Activated CD4-positive, alpha-beta T cell treated with anti-CD3 and anti-CD28 coated beads for 4 hours (primary cell): Measurements from ENCODE around the gene SLC6A18.
"Not testable (repeated sequence)": the region's sequence is repeated elsewhere in the genome, so short reads cannot be mapped to it uniquely, and the experiment has no call there.

ENCODE experiments used
- DNase-seq, 2 donors: peaks; one replicate each; pipeline ENCODE4 v3.0.0-alpha.2; 2020

SLC6A18 gene

GRCh38 chr5:1257841-1258240 is 32.7 kb downstream of the SLC6A18 start:
- no peak for DNase-seq

- no peak for DNase-seq
Measured at GRCh38 chr5:1259806-1260480, 34.8 kb downstream of the SLC6A18 start.

DNA sequence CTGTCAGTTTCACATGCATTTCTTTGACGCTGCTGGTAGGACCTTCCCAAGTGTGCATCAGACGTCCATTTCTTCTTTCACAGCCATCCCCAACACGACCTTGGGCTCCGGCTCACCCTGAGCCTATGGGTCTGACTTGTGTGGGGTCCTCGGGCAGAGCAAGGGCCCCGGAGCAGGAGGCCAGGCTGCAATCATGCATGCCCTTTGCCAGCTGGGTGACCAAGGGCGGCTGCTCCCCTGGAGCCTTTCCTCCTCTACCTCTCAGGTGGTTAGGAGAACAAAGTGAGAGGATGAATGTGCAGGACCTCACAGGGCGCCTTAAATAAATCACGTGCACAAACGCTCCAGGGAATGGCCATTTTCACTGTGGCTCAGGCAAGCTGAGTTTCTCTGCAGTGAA is 36.5 kb downstream of the SLC6A18 start:
- no peak for DNase-seq

DNA sequence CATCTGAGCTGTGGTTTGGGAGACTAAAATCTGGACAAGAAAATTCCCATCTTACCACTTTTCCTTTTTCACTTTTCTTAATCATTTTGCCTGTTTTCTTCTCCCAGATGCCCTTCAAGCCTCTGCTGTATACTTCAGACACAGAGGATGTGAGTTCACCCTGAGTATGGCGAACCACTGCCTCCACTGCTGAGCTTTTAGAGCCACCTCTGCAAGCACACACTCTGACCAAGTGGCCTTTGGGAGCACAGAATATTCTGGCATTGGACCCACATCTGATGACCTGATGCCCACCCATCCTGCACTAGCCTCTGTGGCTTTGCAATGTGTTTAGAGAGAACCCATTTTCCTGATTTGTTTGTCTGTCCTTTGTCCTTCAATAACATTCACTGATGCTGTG is 37.2 kb downstream of the SLC6A18 start:
- DNase-seq, result no peak

- no peak for DNase-seq
Measured at GRCh38 chr5:1264211-1264610, 39.0 kb downstream of the SLC6A18 start.

GRCh38 chr5:1265026-1265425 is 39.8 kb downstream of the SLC6A18 start:
- no peak for DNase-seq

- no peak for DNase-seq
Measured at GRCh38 chr5:1265461-1266455, 40.6 kb downstream of the SLC6A18 start.

DNA sequence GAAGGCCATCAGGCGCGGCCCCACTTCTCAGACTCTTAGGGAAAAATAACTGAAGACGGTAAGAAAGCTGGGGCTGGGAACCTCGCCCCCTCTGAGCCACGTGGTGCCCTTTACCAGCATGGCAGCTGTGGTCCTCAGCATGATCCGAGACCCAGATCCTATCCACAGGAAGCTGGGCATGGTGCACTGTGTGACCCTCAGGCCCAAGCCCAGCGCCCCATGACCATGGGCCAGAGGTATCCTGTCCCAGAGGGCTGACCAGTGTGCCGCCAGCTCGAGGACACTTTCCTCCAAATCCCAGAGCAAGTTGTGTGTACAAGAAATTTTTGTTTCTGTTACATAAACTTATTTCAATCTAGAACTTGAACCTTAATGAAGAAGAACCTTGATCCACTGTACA is 41.6 kb downstream of the SLC6A18 start:
- no peak for DNase-seq

- not testable (repeated sequence) for DNase-seq
Measured at GRCh38 chr5:1267464-1267863, 42.3 kb downstream of the SLC6A18 start.

DNA sequence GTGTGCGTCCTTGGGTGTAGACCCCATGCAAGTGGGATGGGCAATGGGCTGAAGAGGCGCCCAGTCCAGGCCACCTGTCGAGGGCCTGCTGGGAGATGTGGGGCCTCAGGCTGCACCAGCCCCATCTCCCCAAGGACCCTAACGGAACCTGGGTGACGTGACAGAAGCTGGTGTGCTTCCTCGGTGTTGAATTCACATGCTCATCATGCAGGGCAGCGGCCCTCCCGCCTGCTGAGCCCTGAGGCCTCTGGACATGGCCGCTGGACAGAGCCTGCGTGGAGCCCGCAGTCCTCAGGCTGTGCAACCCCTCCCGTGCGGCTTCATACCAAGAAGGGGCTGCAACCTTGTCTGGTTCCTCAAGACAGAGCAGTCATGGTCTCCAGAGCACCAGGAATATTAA is 42.9 kb downstream of the SLC6A18 start:
- no peak for DNase-seq

- peak in 1 of 2 donors; percentile 19 for DNase-seq
Measured at GRCh38 chr5:1268666-1269065, 43.5 kb downstream of the SLC6A18 start.

DNA sequence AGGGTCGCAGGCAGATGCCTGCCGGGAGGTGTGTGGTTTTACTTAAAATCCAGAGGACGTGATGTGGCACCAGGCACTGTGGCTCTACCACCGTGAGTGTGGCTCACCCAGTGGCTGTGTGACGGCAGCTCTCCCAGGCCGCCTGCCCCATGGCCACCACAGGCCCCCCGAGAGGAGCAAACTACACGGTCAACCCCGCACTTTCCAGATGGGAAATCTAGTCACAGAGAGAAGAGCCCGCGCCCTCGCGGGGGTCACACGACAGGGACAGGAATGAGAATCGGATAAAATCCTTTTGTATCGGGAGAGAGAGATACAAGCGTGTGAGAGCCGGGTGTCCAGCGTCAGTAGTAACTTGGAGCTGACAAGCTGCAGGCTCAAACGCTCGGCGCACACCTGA is 45.2 kb downstream of the SLC6A18 start:
- no peak for DNase-seq

GRCh38 chr5:1270933-1271914 is 46.0 kb downstream of the SLC6A18 start:
- no peak for DNase-seq

GRCh38 chr5:1272201-1272600 is 47.0 kb downstream of the SLC6A18 start:
- no peak for DNase-seq

DNA sequence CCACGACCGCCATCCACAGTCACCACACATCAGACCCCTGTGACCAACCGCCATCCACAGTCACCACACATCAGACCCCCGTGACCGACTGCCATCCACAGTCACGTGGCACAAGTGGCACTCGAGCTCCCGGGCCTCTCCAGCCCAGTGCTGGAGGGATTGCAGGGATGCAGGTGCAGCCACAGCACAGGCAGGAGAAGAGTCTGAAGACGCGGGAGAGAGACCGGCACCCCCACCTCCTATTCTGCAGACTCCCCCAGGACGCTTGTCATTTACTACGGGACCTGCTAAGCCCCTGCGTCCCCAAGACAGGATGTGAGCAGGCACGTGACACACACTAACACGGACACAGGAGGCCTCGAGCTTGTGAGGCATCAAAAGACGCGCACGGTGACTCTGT is 48.6 kb downstream of the SLC6A18 start:
- DNase-seq, result no peak

DNA sequence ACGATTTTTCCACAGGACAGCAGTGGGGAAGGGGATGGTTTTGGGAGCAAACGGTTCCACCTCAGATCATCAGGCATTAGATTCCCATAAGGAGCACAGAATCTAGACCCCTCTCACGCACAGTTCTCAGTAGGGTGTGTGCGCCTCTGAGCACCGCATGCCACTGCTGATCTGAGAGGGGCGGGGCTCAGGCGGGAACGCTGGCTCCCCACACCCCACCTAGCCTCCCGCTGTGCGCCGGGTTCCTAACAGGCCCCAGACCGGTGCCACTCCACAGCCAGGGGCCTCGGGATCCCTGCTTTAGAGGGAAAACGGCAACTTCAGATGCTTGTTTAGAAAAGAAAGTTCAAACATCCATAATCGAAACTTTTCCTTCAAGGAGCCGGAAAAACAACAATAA is 49.3 kb downstream of the SLC6A18 start:
- no peak for DNase-seq

DNA sequence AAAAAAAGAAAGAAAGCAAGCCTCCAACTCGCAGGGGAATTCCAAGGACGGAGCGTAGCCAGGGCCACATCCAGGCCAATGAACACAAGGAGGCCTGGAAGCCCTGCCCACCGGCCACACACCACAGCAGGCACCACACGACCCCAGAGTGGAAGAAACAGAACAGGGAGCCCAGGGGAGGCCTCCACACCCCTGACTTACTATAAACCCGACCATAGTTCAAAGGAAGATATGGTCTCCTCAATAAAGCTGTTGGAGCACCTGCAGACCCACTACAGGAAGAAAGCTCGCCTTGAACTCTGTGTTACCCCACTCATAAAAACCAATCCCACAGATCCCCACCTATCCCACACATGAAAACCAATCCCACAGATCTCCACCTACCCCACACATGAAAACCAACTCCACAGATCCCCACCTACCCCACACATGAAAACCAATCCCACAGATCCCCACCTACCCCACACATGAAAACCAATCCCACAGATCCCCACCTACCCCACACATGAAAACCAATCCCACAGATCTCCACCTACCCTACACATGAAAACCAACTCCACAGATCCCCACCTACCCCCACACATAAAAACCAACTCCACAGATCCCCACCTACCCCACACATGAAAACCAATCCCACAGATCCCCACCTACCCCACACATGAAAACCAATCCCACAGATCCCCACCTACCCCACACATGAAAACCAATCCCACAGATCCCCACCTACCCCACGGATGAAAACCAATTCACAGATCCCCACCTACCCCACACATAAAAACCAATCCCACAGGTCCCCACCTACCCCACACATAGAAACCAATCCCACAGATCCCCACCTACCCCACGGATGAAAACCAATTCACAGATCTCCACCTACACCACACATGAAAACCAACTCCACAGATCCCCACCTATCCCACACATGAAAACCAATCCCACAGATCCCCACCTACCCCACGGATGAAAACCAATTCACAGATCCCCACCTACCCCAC is 50.5 kb downstream of the SLC6A18 start:
- not testable (repeated sequence) for DNase-seq

GRCh38 chr5:1276930-1277329 is 51.7 kb downstream of the SLC6A18 start:
- no peak for DNase-seq

DNA sequence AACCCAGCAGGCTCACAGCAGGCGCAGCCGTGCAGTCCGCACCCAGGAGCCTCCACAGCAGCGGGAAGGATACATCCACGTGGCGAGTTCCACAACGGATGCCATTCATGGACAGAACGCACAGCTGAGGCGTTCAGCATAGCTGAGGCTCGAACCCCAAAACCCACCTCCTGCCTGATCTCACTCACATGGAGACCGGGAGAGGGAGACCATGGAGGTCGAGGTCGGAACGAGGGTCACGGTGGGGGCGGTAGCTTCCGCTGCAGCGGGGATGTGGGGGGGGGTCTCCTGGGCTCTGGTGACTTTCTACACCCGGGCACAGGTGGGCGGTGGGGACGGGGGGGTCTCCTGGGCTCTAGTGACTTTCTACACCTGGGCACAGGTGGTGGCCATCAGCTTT is 52.1 kb downstream of the SLC6A18 start:
- no peak for DNase-seq

- DNase-seq, result no peak
Measured at GRCh38 chr5:1277781-1278180, 52.6 kb downstream of the SLC6A18 start.

DNA sequence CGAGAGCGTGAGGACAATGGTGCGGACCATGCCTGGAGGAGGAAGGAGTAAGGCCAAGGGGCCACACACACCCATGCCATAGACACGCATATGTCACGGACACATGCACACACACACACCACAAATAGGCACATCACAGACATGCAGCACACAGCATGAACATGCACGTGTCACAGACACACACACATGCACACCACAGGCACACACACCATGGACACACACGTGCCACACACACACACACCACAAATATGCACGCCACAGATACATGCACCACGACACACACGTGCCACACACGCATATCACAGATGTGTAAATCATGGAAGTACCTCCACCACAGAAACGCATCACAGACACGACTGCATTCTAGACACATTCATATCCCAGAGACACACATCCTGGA is 53.0 kb downstream of the SLC6A18 start:
- no peak for DNase-seq
